ENCODE results near the gene SAMD8. TPM values are rescaled to one million over a fixed set of nuclear protein-coding genes. Genes with fewer than 3 reads are reported as not detected.

Gene SAMD8
- total and polyA plus RNA-seq, 2 of the 8 experiments (the other 6 are each of a cell fraction or from before 2014, with no cell fraction given): 11.7 to 20.9 TPM

- TF ChIP-seq CHD7 (IDR thresholded peaks at IDR 0.05; ENCODE audit: insufficient replicate concordance, low read length) (no peak), CHD1 (IDR thresholded peaks at IDR 0.05; ENCODE audit: low read depth, low read length) (no peak), POLR2AphosphoS5 (IDR thresholded peaks at IDR 0.05; ENCODE audit: low read depth, low read length) (no peak), FOSL1 (IDR thresholded peaks at IDR 0.05; ENCODE audit: insufficient read depth, low read depth, low read length) (no peak), HDAC6 (IDR thresholded peaks at IDR 0.05; ENCODE audit: low read depth, low read length) (no peak), RFX5 (IDR thresholded peaks at IDR 0.05; ENCODE audit: borderline replicate concordance, low read depth, low read length) (no peak), HDAC2 (IDR thresholded peaks at IDR 0.05; ENCODE audit: borderline replicate concordance in 1 of 2, low read depth in 2 of 2, low read length in 2 of 2) (no peak), POLR2A (IDR thresholded peaks at IDR 0.05; ENCODE audit: control extremely low read depth in 1 of 2, low read depth in 2 of 2, low read length in 2 of 2) (no peak), RBBP5 (IDR thresholded peaks at IDR 0.05; ENCODE audit: borderline replicate concordance, low read depth, low read length) (no peak), JUND (IDR thresholded peaks at IDR 0.05; ENCODE audit: low read length) (no peak), SAP30 (IDR thresholded peaks at IDR 0.05; ENCODE audit: insufficient read depth, insufficient replicate concordance, low read length) (no peak), EZH2 (IDR thresholded peaks at IDR 0.05; ENCODE audit: low read depth, low read length, severe bottlenecking) (no peak)
Observed at GRCh38 chr10:75080554-75080953, 30.9 kb upstream of the SAMD8 start (continued).

All from H1 (cell line).